NCI-H1105 treated with DMSO at 0.1 percent for 48 hours (cell line): ENCODE measurements around the gene IPO4.

Experiments
- DNase-seq: peaks from one replicate; lab custom pipeline; 2025; lab: John Stamatoyannopoulos, UW

Gene IPO4

GRCh38 chr14:24147761-24148428 lies 40.7 kb downstream of the IPO4 start:
- no peak for DNase-seq

DNA sequence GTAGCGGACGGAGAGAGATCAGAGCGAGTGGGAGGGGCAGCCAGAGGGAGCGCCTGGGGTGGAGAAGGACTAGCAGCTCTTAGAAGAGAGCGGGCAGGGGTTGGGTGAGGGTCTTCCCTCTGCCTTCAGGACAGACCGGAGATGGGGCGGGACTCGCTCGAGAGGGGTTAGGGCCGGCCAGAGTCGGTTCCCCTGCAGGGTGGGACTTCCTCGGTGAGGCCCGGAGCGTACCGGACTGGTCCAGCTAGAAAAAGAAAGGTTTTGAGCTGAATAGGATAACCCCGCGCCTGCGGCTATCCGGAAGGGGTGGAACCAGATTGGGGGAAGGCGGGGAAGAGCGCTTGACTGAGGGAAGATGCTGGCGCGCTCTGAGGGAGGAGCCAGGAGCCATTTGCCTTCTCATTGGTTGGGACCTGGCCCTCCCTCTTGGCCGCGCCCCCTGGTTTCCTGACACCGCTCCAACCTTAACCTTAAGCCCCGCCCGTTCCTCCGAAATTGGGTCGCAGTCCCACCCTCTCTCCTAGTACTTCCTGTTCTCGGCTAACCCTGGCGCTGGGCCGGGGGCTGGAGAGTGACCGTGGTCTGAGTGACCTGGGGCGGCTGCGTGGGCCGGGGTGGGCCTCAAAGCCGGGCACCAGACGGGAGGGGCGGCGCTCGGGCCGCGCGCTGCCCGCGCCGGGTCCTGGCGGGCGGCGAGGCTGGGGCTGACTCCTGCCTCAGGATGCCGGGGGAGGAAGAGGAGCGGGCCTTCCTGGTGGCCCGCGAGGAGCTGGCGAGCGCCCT lies 41.4 kb downstream of the IPO4 start, which contains the start of gene RNF31:
Gene RNF31 (plus strand): TSS at position 521 of the 783 bp plus-strand sequence. CDS start 201 bp downstream, at position 722.
- DNase-seq, result peak; percentile 98

DNA sequence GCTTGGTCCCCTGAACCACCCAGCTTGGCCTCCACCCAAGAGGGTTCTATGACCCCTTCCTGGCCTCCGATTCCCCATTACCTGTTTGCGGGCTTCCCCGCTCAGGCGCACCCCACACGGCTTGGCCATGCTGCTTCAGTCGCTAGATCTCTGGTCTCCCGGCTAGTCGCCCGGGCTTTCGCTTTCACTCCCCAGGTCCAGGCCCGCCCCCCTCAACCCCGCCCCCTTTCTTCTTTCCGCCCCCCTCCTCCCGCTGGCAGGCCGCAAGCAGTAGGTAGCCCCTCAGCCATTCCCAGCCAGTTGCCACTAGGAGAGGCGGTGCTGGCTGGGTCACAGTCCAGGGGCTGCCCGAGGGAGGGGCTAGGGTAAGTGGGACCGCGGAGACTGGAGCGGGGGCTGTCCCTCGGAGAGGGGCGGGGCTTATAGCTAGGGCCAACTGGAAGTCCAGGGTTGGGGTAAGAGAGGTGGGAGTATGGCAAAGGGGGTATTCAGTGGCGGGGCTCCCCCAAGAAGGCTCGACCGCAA lies 42.1 kb downstream of the IPO4 start, which contains the start of gene PSME2:
Gene PSME2 (minus strand): TSS at position 158 of the 525 bp plus-strand sequence. CDS start 29 bp downstream, at position 129.
- peak; percentile 98 for DNase-seq

GRCh38 chr14:24145690-24146452 lies 42.7 kb downstream of the IPO4 start:
- peak; percentile 50 for DNase-seq

- no peak for DNase-seq
These were observed 43.4 kb downstream of the IPO4 start for GRCh38 chr14:24145219-24145618.

DNA sequence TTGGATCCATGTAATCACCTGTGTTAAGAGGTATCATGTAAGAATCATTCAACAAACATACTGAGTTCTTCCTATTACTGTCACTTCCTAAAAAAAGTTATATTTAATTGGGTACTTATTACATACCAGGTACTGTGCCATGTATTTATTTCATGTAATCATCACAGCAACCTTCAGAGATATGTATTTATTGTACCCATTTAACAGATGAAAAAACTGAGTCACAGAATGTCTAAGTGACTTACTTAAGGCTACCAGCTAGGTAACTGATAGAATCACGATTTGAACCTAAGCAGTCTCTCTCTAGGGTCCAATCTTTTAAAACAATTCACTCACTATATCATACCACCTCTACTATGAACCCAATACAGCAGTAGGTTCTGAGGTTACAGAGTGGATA lies 44.2 kb downstream of the IPO4 start:
- no peak for DNase-seq

DNA sequence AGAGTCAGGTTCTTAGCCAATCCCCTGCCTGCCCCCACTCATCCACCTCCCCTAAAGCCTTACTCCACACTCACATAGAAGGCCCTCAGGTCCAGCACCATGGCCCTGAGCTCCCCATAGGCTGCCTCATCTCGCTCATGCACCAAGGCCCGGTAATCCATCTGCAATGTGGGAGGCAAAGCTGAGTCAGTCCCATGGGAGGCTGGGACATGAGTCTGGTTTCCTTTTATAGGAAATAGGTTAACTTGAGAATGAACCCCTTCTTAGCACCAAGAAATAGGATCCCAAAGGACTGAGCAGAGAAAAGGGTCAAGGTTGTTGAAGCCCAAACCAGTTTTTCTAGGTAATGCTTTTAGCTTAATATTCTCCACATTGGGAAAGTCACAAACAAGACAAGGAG lies 45.1 kb downstream of the IPO4 start:
- no peak for DNase-seq

- peak; percentile 100 for DNase-seq
These were observed 47.3 kb downstream of the IPO4 start, which contains the start of gene EMC9 for GRCh38 chr14:24141097-24141880. TSS of gene EMC9 (minus strand) at chr14:24141591. CDS start at chr14:24141304, 287 bp downstream.

- no peak for DNase-seq
These were observed 49.2 kb downstream of the IPO4 start for GRCh38 chr14:24139272-24139934.

DNA sequence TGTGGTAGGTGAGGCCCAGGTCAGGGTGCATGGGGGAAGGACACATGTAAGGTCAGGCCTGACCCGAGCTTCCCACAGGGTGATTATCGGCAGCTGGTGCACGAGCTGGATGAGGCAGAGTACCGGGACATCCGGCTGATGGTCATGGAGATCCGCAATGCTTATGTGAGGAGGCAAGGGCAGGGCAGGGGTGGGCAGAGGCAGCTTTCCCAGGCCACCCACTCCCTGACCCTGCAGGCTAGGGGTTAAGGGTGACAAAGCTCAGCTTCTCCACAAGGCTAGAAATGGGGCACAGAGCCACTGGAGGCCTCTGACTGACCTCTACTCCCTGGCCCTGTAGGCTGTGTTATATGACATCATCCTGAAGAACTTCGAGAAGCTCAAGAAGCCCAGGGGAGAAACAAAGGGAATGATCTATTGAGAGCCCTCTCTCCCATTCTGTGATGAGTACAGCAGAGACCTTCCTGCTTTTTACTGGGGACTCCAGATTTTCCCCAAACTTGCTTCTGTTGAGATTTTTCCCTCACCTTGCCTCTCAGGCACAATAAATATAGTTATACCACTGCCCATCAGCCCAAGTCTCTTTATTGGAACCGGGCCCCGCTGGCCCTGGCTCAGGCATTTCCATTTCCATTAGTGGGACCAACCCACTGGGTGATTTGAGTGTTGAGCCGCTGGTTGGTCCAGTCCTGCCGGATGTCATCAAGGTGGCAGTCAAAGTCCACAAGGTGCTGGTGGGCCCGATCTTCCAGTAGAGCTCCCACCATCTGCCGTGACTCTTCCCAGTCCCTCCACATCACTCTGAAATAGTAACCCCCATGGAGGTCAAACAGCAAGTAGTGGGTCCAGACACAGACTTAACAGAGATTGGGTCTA lies 50.0 kb downstream of the IPO4 start:
- no peak for DNase-seq

DNA sequence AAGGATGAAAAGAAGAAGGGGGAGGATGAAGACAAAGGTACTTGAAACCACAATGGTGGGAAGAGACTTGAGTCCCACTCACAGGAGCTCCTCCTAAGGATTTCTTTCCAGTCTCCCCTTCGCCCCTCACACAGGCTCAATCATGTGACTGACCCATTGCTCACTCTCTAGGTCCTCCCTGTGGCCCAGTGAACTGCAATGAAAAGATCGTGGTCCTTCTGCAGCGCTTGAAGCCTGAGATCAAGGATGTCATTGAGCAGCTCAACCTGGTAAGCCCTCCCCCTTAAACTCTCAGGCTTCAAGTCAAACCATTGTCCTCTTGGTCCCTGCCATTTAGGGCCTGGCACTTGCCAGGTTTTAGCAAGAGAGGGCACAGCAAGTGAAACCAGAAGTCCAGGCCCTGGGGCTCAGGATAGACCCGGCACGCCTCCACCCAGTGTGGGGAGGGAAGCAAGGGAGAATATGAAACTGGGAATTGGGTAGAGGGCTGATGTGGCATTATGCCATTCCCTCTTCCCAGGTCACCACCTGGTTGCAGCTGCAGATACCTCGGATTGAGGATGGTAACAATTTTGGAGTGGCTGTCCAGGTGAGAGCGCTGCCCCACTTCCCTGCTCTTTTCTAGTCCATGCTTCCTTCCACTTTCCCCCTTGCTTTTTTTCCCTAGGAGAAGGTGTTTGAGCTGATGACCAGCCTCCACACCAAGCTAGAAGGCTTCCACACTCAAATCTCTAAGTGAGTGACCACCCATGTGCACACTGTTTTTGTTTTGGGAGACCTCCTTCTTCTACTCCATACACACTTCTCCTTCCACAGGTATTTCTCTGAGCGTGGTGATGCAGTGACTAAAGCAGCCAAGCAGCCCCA lies 50.9 kb downstream of the IPO4 start:
- no peak for DNase-seq

DNA sequence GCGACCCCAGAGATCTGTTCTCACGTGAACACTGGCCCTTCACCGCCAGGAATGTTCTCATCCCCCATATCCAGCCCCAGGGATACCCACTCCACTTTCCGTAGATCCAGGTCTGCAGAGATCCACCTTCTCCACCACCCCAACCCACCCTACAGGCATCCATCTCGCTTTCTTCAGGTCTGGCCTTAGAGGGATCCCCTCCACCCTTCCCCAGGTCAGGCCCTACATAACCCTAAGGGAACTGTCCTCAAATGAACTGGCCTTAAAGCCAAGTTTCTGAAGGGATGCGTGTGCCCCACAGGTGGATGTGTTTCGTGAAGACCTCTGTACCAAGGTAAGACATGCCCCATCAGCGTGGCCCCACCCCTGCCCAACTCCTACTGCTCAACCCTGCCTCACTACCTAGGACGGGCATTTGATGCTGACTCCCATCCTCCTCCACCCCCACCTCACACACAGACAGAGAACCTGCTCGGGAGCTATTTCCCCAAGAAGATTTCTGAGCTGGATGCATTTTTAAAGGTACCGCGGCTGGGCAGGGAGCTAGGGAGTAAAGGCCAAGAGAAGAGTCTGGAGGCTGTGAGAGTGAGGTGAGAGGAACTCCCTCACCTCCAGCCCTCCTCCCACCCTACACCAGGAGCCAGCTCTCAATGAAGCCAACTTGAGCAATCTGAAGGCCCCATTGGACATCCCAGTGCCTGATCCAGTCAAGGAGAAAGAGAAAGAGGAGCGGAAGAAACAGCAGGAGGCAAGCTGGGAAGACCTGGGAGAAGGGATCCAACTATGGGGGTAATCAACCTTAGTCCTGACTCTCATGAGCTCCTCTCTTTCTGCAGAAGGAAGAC lies 51.7 kb downstream of the IPO4 start:
- DNase-seq, result no peak

GRCh38 chr14:24135834-24136683 lies 52.6 kb downstream of the IPO4 start, which contains the start of gene PSME1:
TSS of gene PSME1 (plus strand) at chr14:24136194. CDS start at chr14:24136263, 69 bp downstream.
- DNase-seq, result peak; percentile 92

DNA sequence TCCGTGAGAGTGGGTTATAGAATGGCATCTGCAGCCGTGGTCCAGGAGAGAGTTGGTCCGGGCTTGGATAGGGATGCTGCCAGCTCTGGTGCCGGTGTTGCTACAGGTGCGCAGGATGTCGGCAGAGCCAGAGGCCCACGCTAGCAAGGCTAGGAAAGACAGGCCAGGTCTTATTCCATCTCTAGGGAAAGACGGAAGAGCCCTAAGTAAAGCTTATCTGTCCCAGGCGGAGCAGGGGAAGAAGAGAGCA lies 53.1 kb downstream of the IPO4 start:
- no peak for DNase-seq

DNA sequence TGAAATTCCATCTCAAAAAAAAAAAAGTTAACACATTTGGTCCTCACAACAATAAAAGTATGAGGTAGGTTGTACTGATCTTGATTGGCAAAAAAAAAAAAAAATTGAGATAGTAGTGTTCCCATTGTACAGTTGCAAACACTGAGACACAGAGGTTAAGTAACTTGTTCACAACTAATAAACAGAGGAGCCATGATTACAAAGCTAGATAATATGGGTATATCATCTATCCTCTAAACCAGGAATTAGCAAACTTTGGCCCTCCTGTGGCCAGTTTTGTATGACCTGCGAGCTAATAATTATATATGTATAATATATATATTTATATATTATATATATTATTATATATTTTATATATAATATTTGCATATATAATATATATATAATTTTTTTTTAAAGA lies 54.9 kb downstream of the IPO4 start:
- no peak for DNase-seq

GRCh38 chr14:24132976-24133375 lies 55.6 kb downstream of the IPO4 start:
- no peak for DNase-seq

DNA sequence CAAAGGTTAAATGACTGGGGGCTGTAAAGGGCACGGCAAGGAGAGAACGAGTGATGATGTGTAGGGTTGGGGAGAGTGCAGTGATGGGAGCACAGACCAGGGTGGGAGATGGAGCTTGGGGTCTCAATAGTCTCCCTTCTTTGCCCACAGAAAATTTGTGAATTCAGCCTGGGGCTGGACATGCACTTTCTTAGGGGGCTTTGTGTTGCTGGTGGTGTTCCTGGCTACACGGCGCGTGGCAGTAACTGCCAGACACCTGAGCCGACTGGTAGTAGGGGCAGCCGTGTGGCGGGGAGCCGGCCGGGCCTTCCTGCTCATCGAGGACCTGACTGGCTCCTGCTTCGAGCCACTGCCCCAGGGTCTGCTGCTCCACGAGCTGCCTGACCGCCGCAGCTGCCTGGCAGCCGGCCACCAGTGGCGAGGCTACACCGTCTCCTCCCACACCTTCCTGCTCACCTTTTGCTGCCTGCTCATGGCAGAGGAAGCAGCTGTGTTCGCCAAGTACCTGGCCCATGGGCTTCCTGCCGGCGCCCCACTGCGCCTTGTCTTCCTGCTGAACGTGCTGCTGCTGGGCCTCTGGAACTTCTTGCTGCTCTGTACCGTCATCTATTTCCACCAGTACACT lies 56.4 kb downstream of the IPO4 start:
- peak; percentile 66 for DNase-seq
